ENCODE data around the gene SERPINB6.

Gene SERPINB6

GRCh38 chr6:2957696-2958330, 13.6 kb downstream of the SERPINB6 start:
- no peak overlapping the region for H3K4me3 ChIP-seq (ENCODE audit: low read depth, low read length)
- no peak for TF ChIP-seq CTCF (IDR thresholded peaks at IDR 0.05; ENCODE audit: insufficient read depth, low read depth, low read length, missing control alignments)
- DNase-seq (ENCODE audit: low read depth) = no peak

- no peak overlapping the region for H3K4me3 ChIP-seq (ENCODE audit: low read depth, low read length)
- no peak for DNase-seq (ENCODE audit: low read depth)
- no peak for TF ChIP-seq CTCF (IDR thresholded peaks at IDR 0.05; ENCODE audit: insufficient read depth, low read depth, low read length, missing control alignments)
These were observed 14.3 kb downstream of the SERPINB6 start for GRCh38 chr6:2956930-2957685.

- no peak overlapping the region for H3K4me3 ChIP-seq (ENCODE audit: low read depth, low read length)
- no peak for TF ChIP-seq CTCF (IDR thresholded peaks at IDR 0.05; ENCODE audit: insufficient read depth, low read depth, low read length, missing control alignments)
- no peak for DNase-seq (ENCODE audit: low read depth)
These were observed 18.3 kb downstream of the SERPINB6 start for GRCh38 chr6:2953098-2953497.

- no peak overlapping the region for H3K4me3 ChIP-seq (ENCODE audit: low read depth, low read length)
- DNase-seq (ENCODE audit: low read depth) = peak; percentile 72
- TF ChIP-seq CTCF (IDR thresholded peaks at IDR 0.05; ENCODE audit: insufficient read depth, low read depth, low read length, missing control alignments) = peak; percentile 86
These were observed 18.7 kb downstream of the SERPINB6 start for GRCh38 chr6:2952557-2953095.

GRCh38 chr6:2951728-2952127, 19.6 kb downstream of the SERPINB6 start:
- no peak for TF ChIP-seq CTCF (IDR thresholded peaks at IDR 0.05; ENCODE audit: insufficient read depth, low read depth, low read length, missing control alignments)
- no peak for DNase-seq (ENCODE audit: low read depth)
- no peak overlapping the region for H3K4me3 ChIP-seq (ENCODE audit: low read depth, low read length)

- no peak for TF ChIP-seq CTCF (IDR thresholded peaks at IDR 0.05; ENCODE audit: insufficient read depth, low read depth, low read length, missing control alignments)
- H3K4me3 ChIP-seq (ENCODE audit: low read depth, low read length) = no peak overlapping the region
- DNase-seq (ENCODE audit: low read depth) = no peak
These were observed 20.7 kb downstream of the SERPINB6 start for GRCh38 chr6:2950713-2951112.

All from GM12865 (cell line).